B cell (primary cell): Measurements from ENCODE around the gene WDR27. TPM values are rescaled to one million over a fixed set of nuclear protein-coding genes. Genes with fewer than 3 reads are reported as not detected.

Experiments
- ATAC-seq: fragments of 200-7000 bp; cut with Tn5 transposase; one replicate; pipeline ENCODE4 v1.10.0; 2021; ENCODE audit warnings: low read depth, mild to moderate bottlenecking, moderate number of reproducible peaks, moderate library complexity
- CTCF ChIA-PET: fragments of 350-600 bp; sonication (Branson Sonifier 250); formaldehyde crosslinking; loops from one replicate; lab custom pipeline; 2021; ENCODE audit warnings: antibody characterized with exemption, inconsistent platforms; lab: Charles Lee
- POLR2A ChIA-PET: fragments of 350-600 bp; sonication (Branson Sonifier 250); formaldehyde crosslinking; loops from one replicate; lab custom pipeline; 2021; ENCODE audit warnings: antibody characterized with exemption; lab: Charles Lee
- DNase-seq: peaks from one replicate; pipeline ENCODE4 v3.0.0; 2013
- H2AFZ ChIP-seq: 2 replicates; pipeline ENCODE4 v1.6.1; 2012; ENCODE audit warnings: mild to moderate bottlenecking, low read depth, low read length; ENCODE audit not compliant: insufficient read depth, poor library complexity, severe bottlenecking
- H3K27ac ChIP-seq, 2 donors: 1 replicate in 1 of 2; 2 replicates in 1 of 2; pipeline ENCODE4 v1.5.1; 2012 to 2013; ENCODE audit warnings: low read length in 2 of 2, mild to moderate bottlenecking in 2 of 2, moderate library complexity in 1 of 2
- H3K27me3 ChIP-seq, 4 experiments: fragments of 200-600 bp in 1 of 4; sonication (generic) in 1 of 4; replicated peaks in 1 of 4; 1 replicate in 2 of 4; 2 replicates in 2 of 4; pipeline versions ENCODE4 v1.6.1 to v1.7.0; 2013 to 2016; ENCODE audit warnings: low read length in 3 of 4, mild to moderate bottlenecking in 2 of 4, mixed read lengths in 1 of 4, moderate library complexity in 1 of 4; ENCODE audit not compliant: insufficient read depth in 4 of 4, control insufficient read depth in 3 of 4; ENCODE audit errors: control extremely low read depth in 1 of 4
- H3K36me3 ChIP-seq, 2 experiments: replicated peaks in 1 of 2; 1 replicate in 1 of 2; 2 replicates in 1 of 2; pipeline versions ENCODE4 v1.6.1 to v1.7.1; 2013; ENCODE audit warnings: low read length in 1 of 2; ENCODE audit not compliant: insufficient read depth in 2 of 2, control insufficient read depth in 1 of 2; ENCODE audit errors: control extremely low read depth in 1 of 2, extremely low read depth in 1 of 2
- H3K4me1 ChIP-seq, 2 donors: fragments of 200-600 bp in 1 of 2; sonication (generic) in 1 of 2; 1 replicate in 1 of 2; 2 replicates in 1 of 2; pipeline versions ENCODE4 v1.5.1 to v1.6.1; 2013 to 2017; ENCODE audit warnings: low read length in 2 of 2; ENCODE audit not compliant: control insufficient read depth in 2 of 2, insufficient read depth in 2 of 2
- H3K4me2 ChIP-seq: replicated peaks from 2 replicates; pipeline ENCODE3; 2012; ENCODE audit warnings: mild to moderate bottlenecking, low read depth, low read length; ENCODE audit not compliant: poor library complexity, severe bottlenecking
- H3K4me3 ChIP-seq, 5 experiments: fragments of 200-600 bp in 1 of 5; sonication (generic) in 1 of 5; 1 replicate in 3 of 5; 2 replicates in 2 of 5; pipeline versions ENCODE4 v1.5.1 to v1.7.0; 2011 to 2016; ENCODE audit warnings: low read length in 4 of 5, mild to moderate bottlenecking in 4 of 5, low read depth in 2 of 5, control low read depth in 1 of 5, moderate library complexity in 1 of 5; ENCODE audit not compliant: insufficient read depth in 1 of 5; ENCODE audit errors: control extremely low read depth in 1 of 5, extremely low read depth in 1 of 5
- H3K79me2 ChIP-seq: fragments of 200-600 bp; sonication (generic); one replicate; pipeline ENCODE4 v1.6.0; 2016; ENCODE audit warnings: low read length; ENCODE audit not compliant: control insufficient read depth, insufficient read depth
- H3K9ac ChIP-seq: fragments of 200-600 bp; sonication (generic); 2 replicates; pipeline ENCODE4 v1.6.1; 2017; ENCODE audit warnings: mild to moderate bottlenecking, low read length, moderate library complexity
- H3K9me3 ChIP-seq, 3 donors: one replicate each; pipeline versions ENCODE4 v1.6.1 to v1.7.1; 2013; ENCODE audit warnings: low read length in 2 of 3; ENCODE audit not compliant: control insufficient read depth in 2 of 3, insufficient read depth in 1 of 3; ENCODE audit errors: control extremely low read depth in 1 of 3
- H4K20me1 ChIP-seq: 2 replicates; pipeline ENCODE4 v1.6.0; 2012; ENCODE audit warnings: mild to moderate bottlenecking, low read length; ENCODE audit not compliant: insufficient read depth, control insufficient read depth, poor library complexity, severe bottlenecking
- H3K27ac Mint-ChIP-seq: one replicate; pipeline ENCODE4 v1.8.0; 2021; ENCODE audit warnings: mixed read lengths
- H3K27me3 Mint-ChIP-seq: one replicate; pipeline ENCODE4 v1.8.0; 2021; ENCODE audit warnings: mixed read lengths
- H3K4me1 Mint-ChIP-seq: one replicate; pipeline ENCODE4 v1.8.0; 2021; ENCODE audit warnings: mixed read lengths
- H3K4me3 Mint-ChIP-seq: one replicate; pipeline ENCODE4 v1.8.0; 2021; ENCODE audit warnings: mixed read lengths
- H3K9me3 Mint-ChIP-seq: one replicate; pipeline ENCODE4 v1.8.0; 2022; ENCODE audit warnings: mixed read lengths; ENCODE audit not compliant: insufficient read depth
- CTCF ChIP-seq: fragments of 200-600 bp; IDR thresholded peaks from one replicate; pipeline ENCODE4 v1.8.0; 2022; ENCODE audit warnings: antibody characterized with exemption, mild to moderate bottlenecking
- EZH2 ChIP-seq: IDR thresholded peaks from 2 replicates; pipeline ENCODE4 v1.6.1; 2012; ENCODE audit warnings: borderline replicate concordance, low read depth, mild to moderate bottlenecking, moderate library complexity, low read length; ENCODE audit not compliant: insufficient read depth, poor library complexity, severe bottlenecking
- WGBS: methylation state at CpG from one replicate; pipeline ENCODE4 v1.1.5; 2013; ENCODE audit warnings: missing lambda C conversion rate; ENCODE audit not compliant: insufficient coverage; 5-methylcytosine and 5-hydroxymethylcytosine counted together
- intact Hi-C: fragments of 100-400 bp; cut with micrococcal nuclease; formaldehyde crosslinking; loops from one replicate; pipeline ENCODE4 v1.10.0; 2022
- polyA plus RNA-seq: library from polyadenylated mRNA; depleted of rRNA; stranded (reverse); fragments of >200 nt; gene quantifications from 2 replicates; pipeline ENCODE4 v1.2.3, GENCODE V29; 2012
- total RNA-seq, 2 donors: library from RNA; stranded (reverse); fragments of 120-200 nt in 1 of 2; gene quantifications; 1 replicate in 1 of 2; 2 replicates in 1 of 2; pipeline versions ENCODE4 v1.2.3 to v1.2.4, GENCODE V29; 2013 to 2022

Gene WDR27
- total and polyA plus RNA-seq, 2 donors (not counting 1 experiment from before 2014, with no cell fraction given) = 64.3 to 86.3 TPM

- Mint-ChIP-seq H3K4me3 (no peak overlapping the region), H3K4me1 (no peaks in the 10 kb centered on the region), H3K27me3 (peaks cover 4% of the 10 kb centered on the region), H3K27ac (no peak overlapping the region), H3K9me3 (no peaks in the 10 kb centered on the region)
- Histone ChIP-seq H3K36me3 (no peaks in the 10 kb centered on the region), H3K9ac (no peak overlapping the region), H3K27ac (no peak overlapping the region), H2AFZ (no peak overlapping the region), H3K4me1 (no peaks in the 10 kb centered on the region), H3K4me3 (no peak overlapping the region), H3K27me3 (no peaks in the 10 kb centered on the region), H3K9me3 (peaks cover 0 to 13% (median 0%) of the 10 kb centered on the region in 3 donors), H4K20me1 (no peaks in the 10 kb centered on the region), H3K4me2 (no peak overlapping the region), H3K79me2 (no peaks in the 10 kb centered on the region)
- TF ChIP-seq EZH2 = no peak
- no peak for TF ChIP-seq CTCF
- no peak for DNase-seq
- ATAC-seq = no peak
- ChIA-PET CTCF (no interaction called here), POLR2A (no interaction called here)
- intact Hi-C loops = no loop called here
- 80% methylated on average over 1 of the region's 7 CpGs for WGBS
Observed at GRCh38 chr6:169445227-169445626, 256.6 kb downstream of the WDR27 start.

- ChIA-PET POLR2A (no interaction called here), CTCF (no interaction called here)
- Histone ChIP-seq H3K4me2 (no peak overlapping the region), H3K9ac (no peak overlapping the region), H3K9me3 (peaks cover 0 to 10% (median 0%) of the 10 kb centered on the region in 3 donors), H3K79me2 (no peaks in the 10 kb centered on the region), H3K27me3 (no peaks in the 10 kb centered on the region), H3K4me1 (no peaks in the 10 kb centered on the region), H4K20me1 (no peaks in the 10 kb centered on the region), H3K4me3 (no peak overlapping the region), H3K36me3 (no peaks in the 10 kb centered on the region), H2AFZ (no peak overlapping the region), H3K27ac (no peak overlapping the region)
- no peak for ATAC-seq
- TF ChIP-seq EZH2 (no peak), CTCF (no peak)
- no peaks in the 10 kb centered on the region for H3K9me3 Mint-ChIP-seq
- no peak overlapping the region for H3K4me3 Mint-ChIP-seq
- H3K4me1 Mint-ChIP-seq = no peaks in the 10 kb centered on the region
- H3K27me3 Mint-ChIP-seq = peaks cover 4% of the 10 kb centered on the region
- no peak for DNase-seq
- intact Hi-C loops = no loop called here
- no peak overlapping the region for H3K27ac Mint-ChIP-seq
- WGBS = 71% methylated on average over 5 of the region's 5 CpGs
Observed at GRCh38 chr6:169441292-169441691, 260.5 kb downstream of the WDR27 start.
